Loucy (cell line): ENCODE data around the gene B3GALT6.

ENCODE experiments used
- H2AFZ ChIP-seq: fragments of 200-600 bp; sonication (generic); 2 replicates; pipeline ENCODE4 v1.6.0; 2016; ENCODE audit warnings: antibody characterized with exemption, mild to moderate bottlenecking, low read length, moderate library complexity
- H3F3A ChIP-seq: fragments of 200-600 bp; 2 replicates; pipeline ENCODE4 v1.6.0; 2016; ENCODE audit warnings: antibody characterized with exemption, low read depth, mild to moderate bottlenecking
- H3K27me3 ChIP-seq: fragments of 200-600 bp; sonication (generic); 2 replicates; pipeline ENCODE4 v1.6.1; 2014; ENCODE audit warnings: low read length, mild to moderate bottlenecking; ENCODE audit not compliant: insufficient read depth, poor library complexity, severe bottlenecking
- H3K36me3 ChIP-seq: fragments of 200-600 bp; sonication (generic); 2 replicates; pipeline ENCODE4 v1.6.1; 2016; ENCODE audit warnings: low read length; ENCODE audit not compliant: insufficient read depth
- H3K4me1 ChIP-seq: fragments of 200-600 bp; sonication (generic); 2 replicates; pipeline ENCODE4 v1.5.1; 2014; ENCODE audit warnings: low read length, mild to moderate bottlenecking; ENCODE audit not compliant: insufficient read depth, poor library complexity, severe bottlenecking
- H3K4me2 ChIP-seq: fragments of 200-600 bp; sonication (generic); 2 replicates; pipeline ENCODE4 v1.6.0; 2014; ENCODE audit warnings: antibody characterized with exemption, low read length, low read depth, mild to moderate bottlenecking; ENCODE audit not compliant: poor library complexity, severe bottlenecking
- H3K4me3 ChIP-seq: fragments of 200-600 bp; sonication (generic); 2 replicates; pipeline ENCODE4 v1.5.1; 2014; ENCODE audit warnings: low read length, mild to moderate bottlenecking, mixed read lengths; ENCODE audit not compliant: poor library complexity, severe bottlenecking
- H3K79me2 ChIP-seq: fragments of 200-600 bp; sonication (generic); 2 replicates; pipeline ENCODE4 v1.6.1; 2014; ENCODE audit warnings: low read length; ENCODE audit not compliant: insufficient read depth
- H3K9ac ChIP-seq: fragments of 200-600 bp; sonication (generic); 2 replicates; pipeline ENCODE4 v1.6.0; 2014; ENCODE audit warnings: mild to moderate bottlenecking, low read depth, low read length, moderate library complexity; ENCODE audit not compliant: poor library complexity, severe bottlenecking
- H3K9me2 ChIP-seq: fragments of 200-600 bp; sonication (generic); replicated peaks from 2 replicates; pipeline ENCODE4 v1.6.1; 2016; ENCODE audit warnings: low read depth, low read length, mixed read lengths
- H3K9me3 ChIP-seq: fragments of 200-600 bp; sonication (generic); 2 replicates; pipeline ENCODE4 v1.6.1; 2014; ENCODE audit warnings: mild to moderate bottlenecking, antibody characterized with exemption, low read length, low read depth; ENCODE audit not compliant: insufficient read depth
- H4K20me1 ChIP-seq: fragments of 200-600 bp; sonication (generic); 2 replicates; pipeline ENCODE4 v1.6.0; 2014; ENCODE audit warnings: antibody characterized with exemption, low read length, mild to moderate bottlenecking; ENCODE audit not compliant: insufficient read depth, poor library complexity, severe bottlenecking
- CTCF ChIP-seq: fragments of 200-600 bp; sonication (generic); conservative IDR thresholded peaks from 2 replicates; pipeline ENCODE4 v1.5.1; 2014; ENCODE audit warnings: mild to moderate bottlenecking, antibody characterized with exemption, low read length
- EZH2phosphoT487 ChIP-seq: fragments of 200-600 bp; IDR thresholded peaks from 2 replicates; pipeline ENCODE4 v1.6.1; 2018; ENCODE audit warnings: antibody characterized with exemption, mild to moderate bottlenecking, moderate library complexity, borderline replicate concordance

Gene B3GALT6

GRCh38 chr1:1212780-1213344 is 19.2 kb upstream of the B3GALT6 start:
- H3K9me2 ChIP-seq: no peaks in the 10 kb centered on the region
- H3K4me3 ChIP-seq: peak overlapping the region; percentile 71
- peaks cover 45% of the 10 kb centered on the region for H3K4me1 ChIP-seq
- H3K79me2 ChIP-seq: peaks cover 20% of the 10 kb centered on the region; the same call in 1 of the 2 replicates
- H3K27me3 ChIP-seq: no peaks in the 10 kb centered on the region
- 0 out of 2 replicates have a peak, but pooled peaks cover 3% of the 10 kb centered on the region for H3F3A ChIP-seq
- no peak for TF ChIP-seq CTCF
- TF ChIP-seq EZH2phosphoT487: no peak
- H4K20me1 ChIP-seq: no peaks in the 10 kb centered on the region
- peak overlapping the region; percentile 78 for H3K4me2 ChIP-seq
- peaks cover 18% of the 10 kb centered on the region; the same call in 1 of the 2 replicates for H3K36me3 ChIP-seq
- no peaks in the 10 kb centered on the region for H3K9me3 ChIP-seq
- no peak overlapping the region for H2AFZ ChIP-seq
- H3K9ac ChIP-seq: peak overlapping the region; percentile 77

- H2AFZ ChIP-seq: no peak within 1 kb of the TSS
- peaks cover 41% of the 10 kb centered on the region for H3K4me1 ChIP-seq
- H3K4me3 ChIP-seq: peak within 1 kb of the TSS; percentile 71
- H3K36me3 ChIP-seq: peaks cover 24% of the 10 kb centered on the region; the same call in 1 of the 2 replicates
- peak within 1 kb of the TSS; percentile 78 for H3K4me2 ChIP-seq
- H3K9me3 ChIP-seq: no peaks in the 10 kb centered on the region
- H4K20me1 ChIP-seq: no peaks in the 10 kb centered on the region
- peaks cover 20% of the 10 kb centered on the region; the same call in 1 of the 2 replicates for H3K79me2 ChIP-seq
- H3K9ac ChIP-seq: peak within 1 kb of the TSS; percentile 77
- no peak for TF ChIP-seq EZH2phosphoT487
- no peak for TF ChIP-seq CTCF
- no peaks in the 10 kb centered on the region for H3K27me3 ChIP-seq
- no peaks in the 10 kb centered on the region for H3K9me2 ChIP-seq
- 0 out of 2 replicates have a peak, but pooled peaks cover 3% of the 10 kb centered on the region for H3F3A ChIP-seq
These were observed 18.4 kb upstream of the B3GALT6 start, which contains the start of gene TNFRSF4 for GRCh38 chr1:1213345-1214265. Gene TNFRSF4, minus strand, starts transcription at chr1:1214153. Its CDS starts 26 bp downstream, at chr1:1214127.

GRCh38 chr1:1215080-1215676 is 16.9 kb upstream of the B3GALT6 start:
- Histone ChIP-seq H3K36me3 (peaks cover 26% of the 10 kb centered on the region; the same call in 1 of the 2 replicates), H3K4me2 (no peak overlapping the region), H3K4me1 (peaks cover 28% of the 10 kb centered on the region), H3K9me3 (no peaks in the 10 kb centered on the region), H3F3A (no peaks in the 10 kb centered on the region), H3K9me2 (no peaks in the 10 kb centered on the region), H4K20me1 (peaks cover 4% of the 10 kb centered on the region), H3K27me3 (no peaks in the 10 kb centered on the region), H3K79me2 (peaks cover 18% of the 10 kb centered on the region; the same call in 1 of the 2 replicates), H3K9ac (peak overlapping the region; percentile 28), H2AFZ (no peak overlapping the region), H3K4me3 (no peak overlapping the region)
- TF ChIP-seq EZH2phosphoT487 (no peak), CTCF (no peak)
